Measurements from ENCODE around the gene SBF2.

SBF2 gene

DNA sequence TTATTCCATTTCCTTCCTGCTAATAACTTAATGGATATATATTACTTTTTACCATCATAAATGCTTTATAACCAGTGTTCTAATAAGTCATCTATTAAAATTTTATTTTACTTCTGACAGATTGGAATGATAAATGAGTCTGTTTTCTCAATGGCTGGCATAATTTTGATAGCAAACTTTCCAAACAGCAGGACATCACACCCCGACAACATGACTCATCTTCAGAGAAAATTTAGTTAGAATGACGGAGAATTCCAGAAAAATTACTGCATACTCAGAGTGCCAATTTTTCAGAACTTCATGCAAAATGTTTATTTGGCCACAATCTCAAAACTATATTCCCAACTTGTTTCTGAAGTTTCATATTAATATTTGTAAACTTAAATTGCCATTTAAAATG lies 455.8 kb downstream of the SBF2 start:
- no peak overlapping the region for H3K4me3 ChIP-seq (ENCODE audit: low read depth, low read length)
- TF ChIP-seq CTCF (IDR thresholded peaks at IDR 0.05; ENCODE audit: borderline replicate concordance, insufficient read depth, low read depth, low read length): no peak

DNA sequence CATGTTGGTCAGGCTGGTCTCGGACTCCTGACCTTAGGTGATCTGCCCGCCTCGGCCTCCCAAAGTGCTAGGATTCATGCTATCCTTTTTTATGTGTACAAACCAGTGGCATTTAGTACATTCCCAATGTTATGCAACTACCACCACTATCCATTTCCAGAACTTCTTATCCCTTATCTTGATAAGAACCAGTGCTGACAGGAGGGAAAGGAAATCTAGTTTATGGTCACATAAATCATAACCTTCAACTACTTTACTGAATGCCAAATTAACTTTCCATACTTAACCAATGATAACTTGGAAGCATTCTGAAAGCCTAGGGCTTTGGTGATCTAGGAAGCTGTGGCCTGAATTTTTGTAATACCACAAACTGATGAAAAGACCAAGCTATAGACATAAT lies 459.7 kb downstream of the SBF2 start:
- no peak overlapping the region for H3K4me3 ChIP-seq (ENCODE audit: low read depth, low read length)
- TF ChIP-seq CTCF (IDR thresholded peaks at IDR 0.05; ENCODE audit: borderline replicate concordance, insufficient read depth, low read depth, low read length): no peak

GRCh38 chr11:9831122-9831521 lies 462.9 kb downstream of the SBF2 start:
- H3K4me3 ChIP-seq (ENCODE audit: low read depth, low read length): no peak overlapping the region
- no peak for TF ChIP-seq CTCF (IDR thresholded peaks at IDR 0.05; ENCODE audit: borderline replicate concordance, insufficient read depth, low read depth, low read length)

GRCh38 chr11:9827708-9828107 lies 466.3 kb downstream of the SBF2 start:
- H3K4me3 ChIP-seq (ENCODE audit: low read depth, low read length): no peak overlapping the region
- no peak for TF ChIP-seq CTCF (IDR thresholded peaks at IDR 0.05; ENCODE audit: borderline replicate concordance, insufficient read depth, low read depth, low read length)

DNA sequence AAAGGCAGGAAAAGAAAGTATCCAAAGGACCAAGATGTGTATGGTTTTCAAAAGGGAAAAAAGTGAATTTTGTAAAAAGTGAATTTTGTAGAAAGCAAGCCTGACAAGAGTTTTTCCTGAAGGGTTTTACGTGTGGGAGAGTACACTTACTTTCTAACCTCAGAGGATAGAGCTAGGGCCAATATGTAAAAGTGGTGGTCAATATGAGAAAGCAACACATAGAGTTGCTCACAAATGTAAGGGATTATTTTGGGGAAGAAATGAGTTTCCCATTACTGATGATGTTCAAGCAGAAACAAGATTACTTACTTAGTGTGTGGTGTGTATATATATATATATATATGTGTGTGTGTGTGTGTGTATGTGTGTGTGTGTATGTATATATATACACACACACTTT lies 467.6 kb downstream of the SBF2 start:
- no peak for TF ChIP-seq CTCF (IDR thresholded peaks at IDR 0.05; ENCODE audit: borderline replicate concordance, insufficient read depth, low read depth, low read length)
- H3K4me3 ChIP-seq (ENCODE audit: low read depth, low read length): no peak overlapping the region

GRCh38 chr11:9825895-9826294 lies 468.1 kb downstream of the SBF2 start:
- TF ChIP-seq CTCF (IDR thresholded peaks at IDR 0.05; ENCODE audit: borderline replicate concordance, insufficient read depth, low read depth, low read length): no peak
- no peak overlapping the region for H3K4me3 ChIP-seq (ENCODE audit: low read depth, low read length)

- no peak for TF ChIP-seq CTCF (IDR thresholded peaks at IDR 0.05; ENCODE audit: borderline replicate concordance, insufficient read depth, low read depth, low read length)
- H3K4me3 ChIP-seq (ENCODE audit: low read depth, low read length): no peak overlapping the region
Observed at GRCh38 chr11:9825315-9825714, 468.7 kb downstream of the SBF2 start.
